Esophagus muscularis mucosa (tissue), 4 donors: ENCODE results near the gene ZNF765.

Source experiments
- CTCF ChIP-seq, 3 experiments: fragments of 200-600 bp in 2 of 3; fragments of 450-650 bp in 1 of 3; sonication (generic) in 2 of 3; IDR thresholded peaks; one replicate each; pipeline ENCODE4 v1.5.1; 2017 to 2019; ENCODE audit warnings: antibody characterized with exemption in 3 of 3, mild to moderate bottlenecking in 2 of 3, moderate library complexity in 1 of 3
- EP300 ChIP-seq: sonication (generic); formaldehyde crosslinking; IDR thresholded peaks from one replicate; pipeline ENCODE4 v1.6.1; 2017; ENCODE audit warnings: antibody characterized with exemption
- POLR2A ChIP-seq: fragments of 450-650 bp; IDR thresholded peaks from one replicate; pipeline ENCODE4 v1.6.1; 2017; ENCODE audit warnings: antibody characterized with exemption, moderate library complexity, mild to moderate bottlenecking, low read depth

- TF ChIP-seq CTCF (IDR thresholded peaks at IDR 0.05): peak in 2 of 3 experiments; percentile 45 to 49
- TF ChIP-seq EP300: no peak
- TF ChIP-seq POLR2A: peak; percentile 27
Measured at GRCh38 chr19:53431399-53432087, 36.6 kb downstream of the ZNF765 start, which contains the start of gene ZNF761.
